ENCODE data around the gene TRMT112.

The TRMT112 gene

DNA sequence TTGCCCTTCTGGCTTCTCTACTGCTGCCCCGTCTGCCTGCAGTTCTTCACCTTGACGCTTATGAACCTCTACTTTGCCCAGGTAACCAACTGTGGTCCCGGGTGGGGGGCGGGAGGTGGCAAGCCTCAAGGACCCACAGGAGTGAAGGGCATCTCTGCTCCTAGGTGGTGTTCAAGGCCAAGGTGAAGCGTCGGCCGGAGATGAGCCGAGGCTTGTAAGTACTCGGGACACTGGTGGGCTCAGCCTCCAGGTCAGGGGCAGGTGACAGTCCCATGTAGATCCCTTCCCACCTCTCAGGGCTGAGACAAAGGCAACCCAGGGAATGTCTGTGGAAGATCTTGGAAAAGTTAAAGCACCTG, 30.6 kb downstream of the TRMT112 start:
- DNase-seq (ENCODE audit: low spot score in 2 of 2) (no peak), ATAC-seq (replicated peaks; ENCODE audit: extremely low read depth, poor library complexity, severe bottlenecking) (no peak)
- Mint-ChIP-seq H3K27me3 (peaks cover 9% of the 10 kb centered on the region), H3K27ac (ENCODE audit: low read depth) (peak overlapping the region; percentile 88), H3K36me3 (ENCODE audit: insufficient read depth) (peaks cover 6% of the 10 kb centered on the region), H3K9me3 (no peaks in the 10 kb centered on the region), H3K4me3 (peak overlapping the region; percentile 87), H3K4me1 (peaks cover 25% of the 10 kb centered on the region)

DNA sequence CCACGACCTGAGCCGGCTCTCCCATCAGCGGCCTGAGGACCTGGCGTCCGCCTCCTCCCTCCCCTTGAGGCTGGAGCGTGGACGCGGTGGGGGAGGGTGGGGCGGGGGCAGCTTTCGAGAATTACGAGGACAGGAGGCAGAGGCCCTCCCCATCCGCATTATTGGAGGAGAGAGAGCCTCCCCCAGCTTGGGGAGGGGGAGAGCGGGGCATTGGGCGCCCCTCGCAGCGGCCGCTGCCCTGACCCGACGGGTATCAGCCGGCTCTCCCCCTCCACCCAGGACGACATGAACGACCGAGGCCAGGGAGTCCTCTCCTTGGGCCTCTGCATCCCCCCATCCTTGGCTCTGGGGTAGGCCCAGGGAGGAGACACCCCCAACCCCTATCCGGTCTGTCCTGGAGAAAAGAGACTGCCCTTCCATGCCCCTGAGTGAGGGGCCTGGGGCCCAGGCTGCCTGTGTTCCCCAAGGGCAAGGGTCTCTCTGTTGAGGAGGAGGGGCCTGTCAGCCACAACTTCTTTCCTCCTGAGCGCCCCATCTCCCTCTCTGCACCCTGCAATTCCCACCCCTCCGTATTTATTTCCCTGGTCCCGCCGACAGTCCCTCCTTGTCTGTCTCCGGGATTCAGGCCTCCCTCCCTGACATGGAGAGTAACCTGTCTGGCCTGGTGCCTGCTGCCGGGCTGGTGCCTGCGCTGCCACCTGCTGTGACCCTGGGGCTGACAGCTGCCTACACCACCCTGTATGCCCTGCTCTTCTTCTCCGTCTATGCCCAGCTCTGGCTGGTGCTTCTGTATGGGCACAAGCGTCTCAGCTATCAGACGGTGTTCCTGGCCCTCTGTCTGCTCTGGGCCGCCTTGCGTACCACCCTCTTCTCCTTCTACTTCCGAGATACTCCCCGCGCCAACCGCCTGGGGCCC, 31.2 kb downstream of the TRMT112 start:
- H3K27ac Mint-ChIP-seq (ENCODE audit: low read depth) = peak overlapping the region; percentile 97
- no peaks in the 10 kb centered on the region for H3K9me3 Mint-ChIP-seq
- peaks cover 9% of the 10 kb centered on the region for H3K27me3 Mint-ChIP-seq
- peaks cover 25% of the 10 kb centered on the region for H3K4me1 Mint-ChIP-seq
- peak overlapping the region; percentile 87 for H3K4me3 Mint-ChIP-seq
- H3K36me3 Mint-ChIP-seq (ENCODE audit: insufficient read depth) = peaks cover 9% of the 10 kb centered on the region
- ATAC-seq (replicated peaks; ENCODE audit: extremely low read depth, poor library complexity, severe bottlenecking) (no peak), DNase-seq (ENCODE audit: low spot score in 2 of 2) (no peak)

DNA sequence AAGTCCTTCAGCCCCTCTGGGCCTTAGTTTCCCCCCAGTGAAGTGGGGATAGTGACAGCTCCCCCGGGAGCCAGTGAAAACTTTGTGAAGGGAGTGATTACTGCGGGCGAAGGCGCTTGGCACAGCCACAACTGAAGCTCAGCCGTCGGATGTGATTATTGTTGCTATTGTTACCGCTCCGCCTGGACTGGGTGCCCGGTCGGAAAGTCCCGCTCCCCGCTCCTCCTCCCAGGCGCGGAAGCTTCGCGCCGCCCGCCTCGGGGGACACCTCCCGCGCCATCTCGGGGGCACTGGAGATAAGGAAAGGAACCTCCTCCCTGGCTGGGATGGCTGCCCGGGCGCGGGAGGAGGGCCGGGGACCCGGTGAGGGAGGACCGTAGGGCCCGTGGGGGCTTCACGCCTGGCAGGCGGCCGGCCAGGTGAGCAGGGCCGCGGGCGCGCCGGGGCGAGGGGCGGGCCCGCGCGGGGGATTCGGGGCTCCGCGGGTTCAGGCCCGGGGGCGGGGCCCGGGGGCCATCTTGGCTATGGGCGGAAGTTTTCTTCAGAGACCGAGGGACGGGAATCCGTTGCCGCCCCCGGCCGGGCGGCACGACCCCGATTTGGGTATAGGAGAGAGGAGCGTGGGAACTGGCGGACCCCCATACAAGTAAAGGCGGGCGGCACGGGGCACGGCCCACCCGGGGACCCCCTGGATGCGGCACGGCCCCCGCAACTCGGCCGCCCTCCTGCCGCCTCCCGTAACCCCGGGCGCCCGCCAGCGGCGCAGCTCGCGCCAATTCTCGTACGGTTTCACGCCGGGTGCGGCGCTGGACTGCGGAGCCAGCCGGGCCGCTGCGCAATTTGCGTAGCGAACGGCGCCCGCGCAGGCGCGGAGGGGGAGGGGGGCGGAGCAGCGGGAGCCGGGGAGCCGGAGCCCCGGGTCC, 32.1 kb downstream of the TRMT112 start, which contains the start of gene GPR137:
TSS of gene GPR137 (plus strand) at position 887 of the 923 bp plus-strand sequence. CDS start 677 bp downstream, outside the sequence.
- no peaks in the 10 kb centered on the region for H3K27me3 Mint-ChIP-seq
- H3K36me3 Mint-ChIP-seq (ENCODE audit: insufficient read depth) = peaks cover 9% of the 10 kb centered on the region
- ATAC-seq (replicated peaks; ENCODE audit: extremely low read depth, poor library complexity, severe bottlenecking) (peak; percentile 80), DNase-seq (ENCODE audit: low spot score in 2 of 2) (peak; percentile 91 to 96)
- peak within 1 kb of the TSS; percentile 97 for H3K27ac Mint-ChIP-seq (ENCODE audit: low read depth)
- H3K4me3 Mint-ChIP-seq = peak within 1 kb of the TSS; percentile 87
- no peaks in the 10 kb centered on the region for H3K9me3 Mint-ChIP-seq
- H3K4me1 Mint-ChIP-seq = peaks cover 20% of the 10 kb centered on the region

DNA sequence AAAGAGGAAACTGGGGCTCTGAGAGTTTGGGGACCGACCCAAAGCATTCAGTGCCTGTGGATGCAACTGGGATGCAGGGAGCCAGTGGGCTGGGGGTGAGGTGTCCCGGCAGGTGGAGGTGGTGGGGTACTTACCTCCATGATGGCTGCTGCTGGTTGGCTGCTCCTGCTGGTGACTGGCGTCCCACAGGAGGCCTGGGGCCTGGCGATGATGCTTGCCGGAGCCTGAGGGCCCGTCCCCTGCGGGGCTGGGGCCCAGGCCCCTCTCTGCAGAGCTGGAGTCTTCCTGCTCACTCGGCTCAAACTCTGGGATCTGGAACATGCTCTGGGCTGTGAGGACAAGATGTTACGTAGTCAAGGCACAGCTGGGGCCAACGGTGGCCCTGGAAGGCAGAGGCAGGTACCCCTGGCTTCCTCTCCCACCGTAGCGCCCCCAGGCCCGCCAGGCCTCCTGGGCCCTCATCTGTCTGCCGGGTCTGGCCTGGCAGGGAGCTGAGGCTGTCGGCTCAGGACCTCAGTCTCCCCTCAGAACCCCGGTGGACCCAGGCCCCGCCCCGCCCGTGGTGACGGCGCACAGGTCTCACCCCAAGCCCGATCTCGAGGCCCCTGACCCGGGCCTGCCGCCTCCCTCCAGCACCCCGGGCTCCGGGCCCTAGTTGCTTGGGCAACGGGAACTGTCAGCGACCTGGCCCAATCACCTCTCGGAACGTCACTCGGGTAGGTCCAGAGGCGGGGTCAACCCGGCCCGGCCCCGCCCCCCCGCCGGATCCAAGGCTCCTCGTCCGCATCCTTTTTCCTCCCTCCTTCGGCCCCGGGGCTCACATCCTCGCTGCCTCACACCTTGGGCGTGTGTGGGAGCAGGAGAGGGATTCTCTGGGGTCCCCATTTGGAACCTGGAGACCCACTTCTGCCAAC, 33.1 kb downstream of the TRMT112 start, which contains the start of gene BAD:
TSS of gene BAD (minus strand) at position 618 of the 914 bp plus-strand sequence. CDS start at position 321, 297 bp downstream.
- H3K4me1 Mint-ChIP-seq = peaks cover 19% of the 10 kb centered on the region
- peak; percentile 81 for ATAC-seq (replicated peaks; ENCODE audit: extremely low read depth, poor library complexity, severe bottlenecking)
- DNase-seq (ENCODE audit: low spot score in 2 of 2) = peak; percentile 78 to 86
- H3K27me3 Mint-ChIP-seq = no peaks in the 10 kb centered on the region
- peak within 1 kb of the TSS; percentile 87 for H3K4me3 Mint-ChIP-seq
- peaks cover 9% of the 10 kb centered on the region for H3K36me3 Mint-ChIP-seq (ENCODE audit: insufficient read depth)
- no peaks in the 10 kb centered on the region for H3K9me3 Mint-ChIP-seq
- peak within 1 kb of the TSS; percentile 97 for H3K27ac Mint-ChIP-seq (ENCODE audit: low read depth)

DNA sequence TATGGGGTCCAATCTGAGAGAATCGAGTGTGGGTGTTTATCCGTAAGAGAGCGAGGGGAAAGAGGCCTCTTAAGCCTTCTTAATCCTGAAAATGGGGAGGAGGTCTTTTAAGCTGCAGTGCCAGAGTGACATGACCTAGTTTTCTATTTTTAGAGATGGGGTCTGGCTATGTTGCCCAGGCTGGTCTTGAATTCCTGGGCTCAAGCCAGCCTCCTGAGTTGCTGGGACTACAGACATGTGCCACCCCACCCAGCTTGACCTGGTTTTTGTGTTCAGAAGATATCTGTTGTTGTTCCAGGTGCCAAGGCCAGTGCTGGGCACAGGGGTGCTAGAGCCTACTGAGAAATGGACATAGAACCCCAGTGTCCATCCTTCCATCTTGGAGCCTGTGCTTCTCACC, 34.3 kb downstream of the TRMT112 start:
- Mint-ChIP-seq H3K27me3 (no peaks in the 10 kb centered on the region), H3K4me3 (peak overlapping the region; percentile 87), H3K4me1 (peaks cover 16% of the 10 kb centered on the region), H3K9me3 (no peaks in the 10 kb centered on the region), H3K36me3 (ENCODE audit: insufficient read depth) (peaks cover 11% of the 10 kb centered on the region), H3K27ac (ENCODE audit: low read depth) (peak overlapping the region; percentile 97)
- no peak for ATAC-seq (replicated peaks; ENCODE audit: extremely low read depth, poor library complexity, severe bottlenecking)
- DNase-seq (ENCODE audit: low spot score in 2 of 2) = no peak

DNA sequence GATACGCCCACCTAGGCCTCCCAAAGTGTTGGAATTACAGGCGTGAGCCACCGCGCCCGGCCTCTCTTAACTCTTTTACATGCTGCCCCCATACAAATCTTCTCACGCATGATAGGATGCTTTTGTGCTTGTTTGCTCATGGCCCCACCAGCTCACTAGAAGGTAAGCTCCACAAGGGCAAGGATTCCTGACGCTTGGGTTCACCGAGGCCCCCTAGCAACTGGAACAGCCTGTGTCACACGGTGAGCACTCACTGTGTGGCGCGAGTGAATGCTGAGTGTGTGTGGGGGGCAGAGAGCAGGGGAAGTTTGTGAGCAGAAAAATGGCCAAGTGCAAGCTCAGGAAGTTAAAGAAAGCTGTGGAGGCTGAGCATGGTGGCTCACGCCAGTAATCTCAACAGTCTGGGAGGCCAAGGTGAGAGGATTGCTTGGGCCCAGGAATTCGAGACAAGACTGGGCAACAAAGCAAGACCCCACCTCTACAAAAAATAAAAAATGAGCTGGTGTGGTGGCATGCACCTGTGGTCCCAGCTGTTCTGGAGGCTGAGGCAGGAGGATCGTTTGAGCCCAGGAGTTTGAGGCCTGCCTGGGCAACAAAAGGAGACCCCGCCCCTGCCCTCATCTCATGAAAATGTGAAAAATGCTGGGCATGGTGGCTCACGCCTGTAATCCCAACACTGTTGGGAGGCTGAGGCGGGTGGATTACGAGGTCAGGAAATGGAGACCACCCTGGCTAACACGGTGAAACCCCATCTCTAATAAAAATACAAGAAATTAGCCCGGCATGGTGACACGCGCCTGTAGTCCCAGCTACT, 35.2 kb downstream of the TRMT112 start:
- Mint-ChIP-seq H3K9me3 (no peaks in the 10 kb centered on the region), H3K4me1 (peaks cover 16% of the 10 kb centered on the region), H3K27ac (ENCODE audit: low read depth) (peak overlapping the region; percentile 97), H3K4me3 (peak overlapping the region; percentile 87), H3K27me3 (no peaks in the 10 kb centered on the region), H3K36me3 (ENCODE audit: insufficient read depth) (peaks cover 11% of the 10 kb centered on the region)
- no peak for ATAC-seq (replicated peaks; ENCODE audit: extremely low read depth, poor library complexity, severe bottlenecking)
- no peak for DNase-seq (ENCODE audit: low spot score in 2 of 2)

DNA sequence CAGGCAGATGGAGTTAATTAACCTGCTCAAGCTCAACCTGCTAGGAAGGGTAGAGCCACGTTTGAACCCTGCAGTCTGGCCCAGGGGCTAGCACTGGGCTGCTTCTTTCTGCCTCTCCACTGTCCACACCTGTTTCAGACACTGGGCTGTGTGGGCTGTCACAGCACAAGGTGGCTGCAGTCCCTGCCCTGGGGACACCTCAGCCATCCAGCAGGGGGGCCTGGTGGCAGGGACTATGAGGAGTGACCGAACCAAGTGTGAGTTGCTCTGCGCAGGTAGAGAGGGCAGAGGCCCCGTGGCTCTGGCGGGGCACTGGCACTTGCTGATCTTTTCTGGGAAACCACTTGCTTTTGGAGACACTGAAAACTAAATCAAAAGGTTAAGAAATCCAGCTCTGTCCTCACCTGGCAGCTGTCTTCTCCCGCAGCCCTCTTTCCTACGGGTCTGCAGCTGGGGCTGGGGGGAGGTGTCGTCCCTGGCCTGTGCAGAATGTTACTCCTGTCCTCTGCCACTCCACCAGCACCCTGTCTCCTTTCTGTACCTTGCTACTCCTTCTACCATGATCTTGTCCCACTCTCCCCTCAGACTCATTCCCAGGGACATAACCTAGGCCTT, 38.7 kb downstream of the TRMT112 start:
- Mint-ChIP-seq H3K4me3 (no peak overlapping the region), H3K4me1 (peaks cover under 1% of the 10 kb centered on the region), H3K27ac (ENCODE audit: low read depth) (peak overlapping the region; percentile 78), H3K36me3 (ENCODE audit: insufficient read depth) (peaks cover 8% of the 10 kb centered on the region), H3K27me3 (no peaks in the 10 kb centered on the region), H3K9me3 (no peaks in the 10 kb centered on the region)
- DNase-seq (ENCODE audit: low spot score in 2 of 2) (no peak), ATAC-seq (replicated peaks; ENCODE audit: extremely low read depth, poor library complexity, severe bottlenecking) (no peak)

DNA sequence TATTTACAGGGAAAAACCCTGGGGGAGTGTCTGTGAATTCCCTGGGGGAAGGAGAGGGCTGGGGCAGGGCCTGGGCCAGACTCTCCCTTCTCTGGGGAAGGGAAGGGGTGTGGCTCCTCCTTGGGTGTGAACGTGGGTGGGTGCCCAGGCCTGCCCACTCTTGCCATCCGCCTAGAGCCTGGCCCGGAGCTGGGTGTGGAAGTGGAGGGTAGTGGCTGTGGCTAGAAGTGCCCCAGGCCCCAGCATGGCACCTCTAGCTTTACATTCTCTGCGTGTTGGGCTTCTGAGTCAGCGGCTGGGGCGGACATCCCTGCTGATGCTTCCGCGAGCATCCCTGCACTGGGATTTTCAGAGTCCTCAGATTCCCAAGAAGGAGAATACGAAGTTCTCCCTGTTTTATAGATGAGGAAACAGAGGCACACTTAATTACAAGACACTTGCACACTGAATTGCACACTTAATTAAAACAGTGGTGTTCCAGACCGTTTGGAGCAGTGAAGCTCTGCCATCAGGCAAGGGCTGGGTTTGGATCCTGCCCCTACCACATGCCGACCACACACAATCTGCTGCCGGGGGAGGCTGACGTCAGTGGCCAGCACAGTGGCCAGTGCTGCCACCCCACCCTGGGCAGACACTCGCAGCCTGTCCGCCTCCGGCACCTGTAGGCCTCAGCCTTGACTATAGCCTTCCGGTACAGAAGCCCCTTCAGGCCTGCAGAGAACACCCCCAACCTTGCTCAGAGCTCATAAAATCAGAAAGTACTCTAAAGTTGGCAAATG, 40.5 kb downstream of the TRMT112 start:
- Mint-ChIP-seq H3K9me3 (no peaks in the 10 kb centered on the region), H3K4me3 (no peak overlapping the region), H3K4me1 (peaks cover 2% of the 10 kb centered on the region), H3K36me3 (ENCODE audit: insufficient read depth) (peaks cover 12% of the 10 kb centered on the region), H3K27ac (ENCODE audit: low read depth) (no peak overlapping the region), H3K27me3 (no peaks in the 10 kb centered on the region)
- ATAC-seq (replicated peaks; ENCODE audit: extremely low read depth, poor library complexity, severe bottlenecking) = no peak
- DNase-seq (ENCODE audit: low spot score in 2 of 2) = no peak

DNA sequence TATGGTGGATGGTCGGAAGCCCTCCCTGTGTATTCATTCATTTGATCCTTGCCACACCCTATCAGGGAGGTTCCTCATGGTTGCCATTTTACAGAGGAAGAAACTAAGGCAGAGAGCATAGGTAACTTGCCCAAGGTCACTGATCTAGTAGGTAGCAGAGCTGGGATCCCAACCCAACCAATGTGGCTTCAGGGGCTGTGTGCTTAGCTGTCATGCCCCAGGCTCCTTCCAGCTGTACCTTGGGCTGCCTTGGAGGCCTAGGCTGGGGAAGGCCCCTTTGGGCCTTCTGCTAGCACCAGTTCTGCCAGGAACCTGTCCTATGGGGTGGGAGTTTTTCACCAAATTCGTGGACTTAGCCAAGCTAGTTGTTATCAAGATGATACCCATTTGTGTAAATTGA, 41.5 kb downstream of the TRMT112 start:
- peaks cover 17% of the 10 kb centered on the region for H3K36me3 Mint-ChIP-seq (ENCODE audit: insufficient read depth)
- DNase-seq (ENCODE audit: low spot score in 2 of 2) (no peak), ATAC-seq (replicated peaks; ENCODE audit: extremely low read depth, poor library complexity, severe bottlenecking) (no peak)
- H3K9me3 Mint-ChIP-seq = no peaks in the 10 kb centered on the region
- H3K4me1 Mint-ChIP-seq = peaks cover 9% of the 10 kb centered on the region
- H3K27ac Mint-ChIP-seq (ENCODE audit: low read depth) = no peak overlapping the region
- no peaks in the 10 kb centered on the region for H3K27me3 Mint-ChIP-seq
- no peak overlapping the region for H3K4me3 Mint-ChIP-seq

DNA sequence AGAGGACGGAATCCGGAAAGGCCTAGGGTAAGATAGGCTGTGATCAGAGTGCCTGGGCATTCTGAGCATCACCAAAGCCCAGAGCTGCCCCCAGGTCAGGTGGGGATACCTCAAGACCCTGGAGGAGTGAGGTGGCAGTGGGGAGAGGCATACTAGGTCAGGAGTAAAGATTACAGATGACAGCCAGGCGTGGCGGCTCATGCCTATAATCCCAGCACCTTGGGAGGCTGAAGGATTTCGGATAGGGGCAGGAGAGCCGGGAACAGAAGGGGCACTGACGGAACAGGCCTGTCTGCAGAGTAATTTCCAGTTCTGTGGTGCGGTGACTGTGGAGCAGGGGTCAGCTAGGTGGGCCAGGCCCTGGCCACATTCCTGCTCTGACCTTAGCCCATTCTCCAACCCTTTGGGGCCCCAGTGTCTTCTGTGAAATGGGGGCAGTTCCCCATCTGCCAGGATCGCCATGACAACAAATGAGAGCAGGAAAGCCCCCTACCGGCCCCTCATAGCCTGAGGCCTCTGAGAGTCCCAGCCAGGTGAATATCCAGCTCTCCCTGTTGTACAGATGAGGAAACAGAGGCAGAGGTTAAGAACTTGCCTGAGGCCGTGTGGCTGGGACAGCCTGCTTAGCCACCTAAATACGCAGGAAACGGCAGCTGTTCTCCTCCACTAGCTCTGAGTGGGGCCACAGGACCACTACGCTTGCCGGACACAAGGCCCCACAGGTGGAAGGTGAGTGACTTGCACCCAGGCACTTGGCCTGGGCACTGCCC, 42.1 kb downstream of the TRMT112 start:
- H3K4me3 Mint-ChIP-seq = no peak overlapping the region
- ATAC-seq (replicated peaks; ENCODE audit: extremely low read depth, poor library complexity, severe bottlenecking) = no peak
- H3K9me3 Mint-ChIP-seq = no peaks in the 10 kb centered on the region
- peaks cover 12% of the 10 kb centered on the region for H3K4me1 Mint-ChIP-seq
- H3K36me3 Mint-ChIP-seq (ENCODE audit: insufficient read depth) = peaks cover 23% of the 10 kb centered on the region
- no peak overlapping the region for H3K27ac Mint-ChIP-seq (ENCODE audit: low read depth)
- no peak for DNase-seq (ENCODE audit: low spot score in 2 of 2)
- no peaks in the 10 kb centered on the region for H3K27me3 Mint-ChIP-seq

Measured in central memory CD8-positive, alpha-beta T cell (primary cell).